Central memory CD8-positive, alpha-beta T cell (primary cell): ENCODE measurements around the gene ZCCHC17.

Experiments used
- ATAC-seq: fragments of 150-1000 bp; cut with Tn5 transposase; replicated peaks from 2 replicates; pipeline ENCODE4 v1.10.0; 2022; ENCODE audit warnings: mild to moderate bottlenecking, moderate FRiP score, moderate number of reproducible peaks; ENCODE audit not compliant: poor library complexity, severe bottlenecking; ENCODE audit errors: extremely low read depth
- DNase-seq, 2 donors: peaks; one replicate each; pipeline ENCODE4 v3.0.0; 2021; ENCODE audit warnings: low spot score in 2 of 2
- H3K27ac Mint-ChIP-seq: one replicate; pipeline ENCODE4 v1.8.0; 2022; ENCODE audit warnings: low read depth, mild to moderate bottlenecking, moderate library complexity, mixed read lengths
- H3K27me3 Mint-ChIP-seq: one replicate; pipeline ENCODE4 v1.8.0; 2022; ENCODE audit warnings: mixed read lengths
- H3K36me3 Mint-ChIP-seq: one replicate; pipeline ENCODE4 v1.8.0; 2022; ENCODE audit warnings: mild to moderate bottlenecking, moderate library complexity, mixed read lengths; ENCODE audit not compliant: insufficient read depth
- H3K4me1 Mint-ChIP-seq: one replicate; pipeline ENCODE4 v1.8.0; 2022; ENCODE audit warnings: mixed read lengths
- H3K4me3 Mint-ChIP-seq: one replicate; pipeline ENCODE4 v1.8.0; 2022; ENCODE audit warnings: mild to moderate bottlenecking, moderate library complexity, mixed read lengths
- H3K9me3 Mint-ChIP-seq: one replicate; pipeline ENCODE4 v1.8.0; 2022; ENCODE audit warnings: mixed read lengths

The ZCCHC17 gene

GRCh38 chr1:31409946-31410858, 113.4 kb downstream of the ZCCHC17 start:
- Mint-ChIP-seq H3K27ac (no peak overlapping the region), H3K27me3 (peaks cover 63% of the 10 kb centered on the region), H3K36me3 (no peaks in the 10 kb centered on the region), H3K4me3 (no peak overlapping the region), H3K9me3 (no peaks in the 10 kb centered on the region), H3K4me1 (peaks cover 6% of the 10 kb centered on the region)
- ATAC-seq (no peak), DNase-seq (no peak)

GRCh38 chr1:31410871-31411270, 114.0 kb downstream of the ZCCHC17 start:
- H3K36me3 Mint-ChIP-seq: no peaks in the 10 kb centered on the region

GRCh38 chr1:31412205-31412604, 115.4 kb downstream of the ZCCHC17 start:
- no peak for ATAC-seq
- DNase-seq: no peak
- H3K4me3 Mint-ChIP-seq: peak overlapping the region; percentile 77
- no peaks in the 10 kb centered on the region for H3K9me3 Mint-ChIP-seq
- H3K27ac Mint-ChIP-seq: no peak overlapping the region
- no peaks in the 10 kb centered on the region for H3K36me3 Mint-ChIP-seq
- H3K27me3 Mint-ChIP-seq: peaks cover 83% of the 10 kb centered on the region
- H3K4me1 Mint-ChIP-seq: peaks cover 6% of the 10 kb centered on the region

More at GRCh38 chr1:31410871-31411270, 114.0 kb downstream of the ZCCHC17 start:
- H3K4me1 Mint-ChIP-seq: peaks cover 6% of the 10 kb centered on the region
- peaks cover 69% of the 10 kb centered on the region for H3K27me3 Mint-ChIP-seq
- H3K9me3 Mint-ChIP-seq: no peaks in the 10 kb centered on the region
- H3K4me3 Mint-ChIP-seq: no peak overlapping the region
- no peak for ATAC-seq
- no peak for DNase-seq
- no peak overlapping the region for H3K27ac Mint-ChIP-seq

- Mint-ChIP-seq H3K27ac (no peak within 1 kb of the TSS), H3K27me3 (peaks cover 89% of the 10 kb centered on the region), H3K36me3 (no peaks in the 10 kb centered on the region), H3K9me3 (no peaks in the 10 kb centered on the region), H3K4me3 (peak within 1 kb of the TSS; percentile 77), H3K4me1 (peaks cover 6% of the 10 kb centered on the region)
- ATAC-seq (peak; percentile 59), DNase-seq (no peak)
These were observed 116.0 kb downstream of the ZCCHC17 start, which contains the start of gene SERINC2 for GRCh38 chr1:31412732-31413404. TSS of gene SERINC2 (plus strand) at chr1:31413213. CDS start at chr1:31413266, 53 bp downstream.

- ATAC-seq (peak; percentile 34), DNase-seq (no peak)
- H3K36me3 Mint-ChIP-seq: no peaks in the 10 kb centered on the region
- no peaks in the 10 kb centered on the region for H3K9me3 Mint-ChIP-seq
- H3K27ac Mint-ChIP-seq: no peak overlapping the region
- H3K27me3 Mint-ChIP-seq: peaks cover 91% of the 10 kb centered on the region
- peak overlapping the region; percentile 77 for H3K4me3 Mint-ChIP-seq
- peaks cover 6% of the 10 kb centered on the region for H3K4me1 Mint-ChIP-seq
These were observed 116.7 kb downstream of the ZCCHC17 start for GRCh38 chr1:31413405-31414001.
